ENCODE data around the gene CTPS2.
"Not testable (repeated sequence)": the region's sequence is repeated elsewhere in the genome, so short reads cannot be mapped to it uniquely, and the experiment has no call there.

The CTPS2 gene

GRCh38 chrX:16577483-16578029 lies 134.9 kb downstream of the CTPS2 start:
- no peak for DNase-seq (ENCODE audit: insufficient read length, low spot score)
- no peak for FAIRE-seq
- no peak for TF ChIP-seq CTCF (IDR thresholded peaks at IDR 0.05; ENCODE audit: insufficient read depth, missing control alignments)

GRCh38 chrX:16575388-16575787 lies 137.1 kb downstream of the CTPS2 start:
- DNase-seq (ENCODE audit: insufficient read length, low spot score); FAIRE-seq: not testable (repeated sequence)

- no peak for TF ChIP-seq CTCF (IDR thresholded peaks at IDR 0.05; ENCODE audit: insufficient read depth, missing control alignments)
- no peak for DNase-seq (ENCODE audit: insufficient read length, low spot score)
- FAIRE-seq: no peak
These were observed 138.7 kb downstream of the CTPS2 start for GRCh38 chrX:16573781-16574180.

GRCh38 chrX:16567681-16568080 lies 144.8 kb downstream of the CTPS2 start:
- DNase-seq (ENCODE audit: insufficient read length, low spot score) (no peak), FAIRE-seq (no peak)
- no peak for TF ChIP-seq CTCF (IDR thresholded peaks at IDR 0.05; ENCODE audit: insufficient read depth, missing control alignments)

GRCh38 chrX:16566571-16566970 lies 145.9 kb downstream of the CTPS2 start:
- DNase-seq (ENCODE audit: insufficient read length, low spot score): no peak
- FAIRE-seq: no peak
- TF ChIP-seq CTCF (IDR thresholded peaks at IDR 0.05; ENCODE audit: insufficient read depth, missing control alignments): no peak

GRCh38 chrX:16560173-16560572 lies 152.3 kb downstream of the CTPS2 start:
- DNase-seq (ENCODE audit: insufficient read length, low spot score): no peak
- TF ChIP-seq CTCF (IDR thresholded peaks at IDR 0.05; ENCODE audit: insufficient read depth, missing control alignments): no peak
- no peak for FAIRE-seq

GRCh38 chrX:16559206-16559619 lies 153.3 kb downstream of the CTPS2 start:
- no peak for TF ChIP-seq CTCF (IDR thresholded peaks at IDR 0.05; ENCODE audit: insufficient read depth, missing control alignments)
- DNase-seq (ENCODE audit: insufficient read length, low spot score) (no peak), FAIRE-seq (no peak)

- DNase-seq (ENCODE audit: insufficient read length, low spot score) (no peak), FAIRE-seq (no peak)
- no peak for TF ChIP-seq CTCF (IDR thresholded peaks at IDR 0.05; ENCODE audit: insufficient read depth, missing control alignments)
These were observed 154.0 kb downstream of the CTPS2 start for GRCh38 chrX:16558489-16558888.

Data from D721Med (cell line).